ENCODE data around the gene LPIN1.

LPIN1 gene

DNA sequence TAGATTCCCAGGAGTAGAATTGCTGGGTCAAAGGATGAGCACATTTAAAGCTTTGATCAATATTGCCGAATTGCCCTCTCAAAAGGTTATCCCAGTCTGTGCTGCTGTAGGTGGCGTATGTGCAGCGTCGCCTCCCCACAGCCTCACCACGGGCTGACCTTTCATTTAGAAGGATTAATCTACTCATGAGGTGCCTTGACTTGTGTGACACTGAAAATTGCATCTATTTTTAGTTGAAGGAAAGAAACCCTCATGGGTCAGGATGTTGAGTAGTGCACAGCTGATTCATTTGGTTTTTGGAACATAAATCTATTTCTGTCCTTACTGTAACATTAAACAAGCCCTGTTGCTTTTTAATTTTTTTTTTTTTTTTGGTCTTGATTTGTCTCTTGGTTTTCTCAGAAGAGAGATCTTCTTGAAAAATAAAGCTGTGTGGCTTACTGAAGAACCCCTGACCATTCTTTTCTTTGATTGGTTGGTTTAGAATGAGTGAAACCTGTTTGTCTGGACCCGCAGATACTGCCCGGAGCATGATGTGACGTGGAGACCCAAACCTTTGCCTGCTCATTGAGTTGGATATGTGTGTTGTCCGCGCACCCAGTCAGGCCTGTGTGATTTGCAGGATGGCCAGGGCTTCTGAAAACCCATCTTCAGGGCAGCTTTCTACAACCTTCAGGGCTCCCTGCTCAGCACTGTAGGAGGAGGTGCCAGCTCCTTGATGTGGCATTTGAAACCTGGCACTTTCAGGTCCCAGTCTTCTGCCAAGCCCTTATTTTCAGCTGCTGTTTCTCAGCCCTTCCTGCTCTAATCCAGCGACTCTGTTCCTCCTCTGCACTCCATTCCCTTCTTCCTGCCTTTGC lies 61.0 kb downstream of the LPIN1 start:
- CTCF ChIA-PET: interaction anchor here (1.2 kb wide), 1 partner anchor 114 kb away, joined by 3 read pairs; no protein-coding TSS in a partner anchor
- DNase-seq (ENCODE audit: extremely low spot score): no peak

GRCh38 chr2:11808016-11808400 lies 61.6 kb downstream of the LPIN1 start:
- TF ChIP-seq, protein P1, sequence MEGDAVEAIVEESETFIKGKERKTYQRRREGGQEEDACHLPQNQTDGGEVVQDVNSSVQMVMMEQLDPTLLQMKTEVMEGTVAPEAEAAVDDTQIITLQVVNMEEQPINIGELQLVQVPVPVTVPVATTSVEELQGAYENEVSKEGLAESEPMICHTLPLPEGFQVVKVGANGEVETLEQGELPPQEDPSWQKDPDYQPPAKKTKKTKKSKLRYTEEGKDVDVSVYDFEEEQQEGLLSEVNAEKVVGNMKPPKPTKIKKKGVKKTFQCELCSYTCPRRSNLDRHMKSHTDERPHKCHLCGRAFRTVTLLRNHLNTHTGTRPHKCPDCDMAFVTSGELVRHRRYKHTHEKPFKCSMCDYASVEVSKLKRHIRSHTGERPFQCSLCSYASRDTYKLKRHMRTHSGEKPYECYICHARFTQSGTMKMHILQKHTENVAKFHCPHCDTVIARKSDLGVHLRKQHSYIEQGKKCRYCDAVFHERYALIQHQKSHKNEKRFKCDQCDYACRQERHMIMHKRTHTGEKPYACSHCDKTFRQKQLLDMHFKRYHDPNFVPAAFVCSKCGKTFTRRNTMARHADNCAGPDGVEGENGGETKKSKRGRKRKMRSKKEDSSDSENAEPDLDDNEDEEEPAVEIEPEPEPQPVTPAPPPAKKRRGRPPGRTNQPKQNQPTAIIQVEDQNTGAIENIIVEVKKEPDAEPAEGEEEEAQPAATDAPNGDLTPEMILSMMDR (IDR thresholded peaks at IDR 0.05; ENCODE audit: control extremely low read depth, extremely low read depth, low read depth, missing control alignments): no peak
- CTCF ChIA-PET: no interaction called here
- POLR2A ChIA-PET: no interaction called here
- no peak for DNase-seq (ENCODE audit: extremely low spot score)

More for the DNA sequence above, 61.0 kb downstream of the LPIN1 start:
- TF ChIP-seq, protein P1 (IDR thresholded peaks at IDR 0.05; ENCODE audit: control extremely low read depth, extremely low read depth, low read depth, missing control alignments): no peak
- POLR2A ChIA-PET: no interaction called here

GRCh38 chr2:11809586-11810236 lies 63.3 kb downstream of the LPIN1 start:
- TF ChIP-seq, protein P1 (IDR thresholded peaks at IDR 0.05; ENCODE audit: control extremely low read depth, extremely low read depth, low read depth, missing control alignments): no peak
- DNase-seq (ENCODE audit: extremely low spot score): no peak
- ChIA-PET POLR2A (no interaction called here), CTCF (interaction anchor here (1.3 kb wide), 1 partner anchor 10 kb away, joined by 3 read pairs; no protein-coding TSS in a partner anchor)

- TF ChIP-seq, protein P1 (IDR thresholded peaks at IDR 0.05; ENCODE audit: control extremely low read depth, extremely low read depth, low read depth, missing control alignments): no peak
- ChIA-PET POLR2A (no interaction called here), CTCF (interaction anchor here (1.1 kb wide), 1 partner anchor 17 kb away, joined by 3 read pairs; no protein-coding TSS in a partner anchor)
Observed at GRCh38 chr2:11810237-11810977, 64.0 kb downstream of the LPIN1 start.

GRCh38 chr2:11811036-11811654 lies 64.7 kb downstream of the LPIN1 start:
- POLR2A ChIA-PET: no interaction called here
- CTCF ChIA-PET: interaction anchor here (1.1 to 1.2 kb wide), 2 partner anchors 9 to 17 kb away, joined by 3 to 4 read pairs; no protein-coding TSS in a partner anchor
- TF ChIP-seq, protein P1 (IDR thresholded peaks at IDR 0.05; ENCODE audit: control extremely low read depth, extremely low read depth, low read depth, missing control alignments): no peak
- no peak for DNase-seq (ENCODE audit: extremely low spot score)

More at GRCh38 chr2:11810237-11810977, 64.0 kb downstream of the LPIN1 start:
- no peak for DNase-seq (ENCODE audit: extremely low spot score)
